CD8-positive, alpha-beta memory T cell (primary cell): ENCODE measurements around the gene DHX57. TPM values are rescaled to one million over a fixed set of nuclear protein-coding genes. Genes with fewer than 3 reads are reported as not detected.
"Not testable (repeated sequence)": the region's sequence is repeated elsewhere in the genome, so short reads cannot be mapped to it uniquely, and the experiment has no call there.

Experiments used
- CTCF ChIA-PET: fragments of 350-600 bp; sonication (Branson Sonifier 250); formaldehyde crosslinking; loops from one replicate; lab custom pipeline; 2021; ENCODE audit warnings: antibody characterized with exemption; lab: Charles Lee
- POLR2A ChIA-PET: fragments of 350-600 bp; sonication (Branson Sonifier 250); formaldehyde crosslinking; loops from one replicate; lab custom pipeline; 2021; ENCODE audit warnings: antibody characterized with exemption; lab: Charles Lee
- DNase-seq, 5 donors: peaks; one replicate each; pipeline versions ENCODE4 v3.0.0 to v3.0.0-alpha.2; 2020 to 2022; ENCODE audit warnings: mixed read lengths in 1 of 5
- H3K27ac ChIP-seq: one replicate; pipeline ENCODE4 v1.7.0; 2013; ENCODE audit warnings: low read depth, mild to moderate bottlenecking, low read length, moderate library complexity
- H3K27me3 ChIP-seq: 2 replicates; pipeline ENCODE4 v1.7.0; 2013; ENCODE audit warnings: low read length, mild to moderate bottlenecking; ENCODE audit not compliant: insufficient read depth, poor library complexity, severe bottlenecking
- H3K36me3 ChIP-seq: 2 replicates; pipeline ENCODE4 v1.7.0; 2013; ENCODE audit warnings: mild to moderate bottlenecking, low read length, moderate library complexity; ENCODE audit not compliant: insufficient read depth
- H3K4me1 ChIP-seq: 2 replicates; pipeline ENCODE4 v1.7.0; 2013; ENCODE audit warnings: mild to moderate bottlenecking, low read length, moderate library complexity; ENCODE audit not compliant: insufficient read depth
- H3K4me3 ChIP-seq: 2 replicates; pipeline ENCODE4 v1.7.0; 2013; ENCODE audit warnings: mild to moderate bottlenecking, low read length
- H3K9me3 ChIP-seq: 2 replicates; pipeline ENCODE4 v1.7.0; 2013; ENCODE audit warnings: mild to moderate bottlenecking, low read length
- H3K27ac Mint-ChIP-seq, 8 donors: one replicate each; pipeline ENCODE4 v1.8.0; 2020 to 2021; ENCODE audit warnings: mixed read lengths in 8 of 8, mild to moderate bottlenecking in 6 of 8, inconsistent platforms in 3 of 8, moderate library complexity in 3 of 8
- H3K27me3 Mint-ChIP-seq, 2 donors: one replicate each; pipeline ENCODE4 v1.8.0; 2020 to 2021; ENCODE audit warnings: mixed read lengths in 2 of 2, mild to moderate bottlenecking in 1 of 2, moderate library complexity in 1 of 2
- H3K36me3 Mint-ChIP-seq, 3 donors: one replicate each; pipeline ENCODE4 v1.8.0; 2020 to 2021; ENCODE audit warnings: mixed read lengths in 3 of 3, inconsistent platforms in 1 of 3, mild to moderate bottlenecking in 1 of 3
- H3K4me1 Mint-ChIP-seq, 3 donors: one replicate each; pipeline ENCODE4 v1.8.0; 2020 to 2021; ENCODE audit warnings: mixed read lengths in 3 of 3, inconsistent platforms in 1 of 3, mild to moderate bottlenecking in 1 of 3
- H3K4me3 Mint-ChIP-seq, 7 donors: one replicate each; pipeline ENCODE4 v1.8.0; 2020 to 2021; ENCODE audit warnings: mixed read lengths in 7 of 7, mild to moderate bottlenecking in 6 of 7, moderate library complexity in 4 of 7, inconsistent platforms in 2 of 7
- H3K9me3 Mint-ChIP-seq, 5 donors: one replicate each; pipeline ENCODE4 v1.8.0; 2020 to 2022; ENCODE audit warnings: mixed read lengths in 5 of 5, mild to moderate bottlenecking in 3 of 5, moderate library complexity in 2 of 5, inconsistent platforms in 1 of 5
- polyA plus RNA-seq: library from polyadenylated mRNA; unstranded; fragments of 300-500 nt; fragmentation: Illumina TruSeq; gene quantifications from one replicate; pipeline ENCODE4 v1.2.3, GENCODE V29; 2021
- total RNA-seq, 2 experiments: library from RNA; stranded (reverse); gene quantifications; one replicate each; pipeline ENCODE4 v1.2.3, GENCODE V29; 2021

DHX57 gene
- total and polyA plus RNA-seq, 3 experiments from 2014 or later: 7.1 to 21.3 (median 20.1) TPM

DNA sequence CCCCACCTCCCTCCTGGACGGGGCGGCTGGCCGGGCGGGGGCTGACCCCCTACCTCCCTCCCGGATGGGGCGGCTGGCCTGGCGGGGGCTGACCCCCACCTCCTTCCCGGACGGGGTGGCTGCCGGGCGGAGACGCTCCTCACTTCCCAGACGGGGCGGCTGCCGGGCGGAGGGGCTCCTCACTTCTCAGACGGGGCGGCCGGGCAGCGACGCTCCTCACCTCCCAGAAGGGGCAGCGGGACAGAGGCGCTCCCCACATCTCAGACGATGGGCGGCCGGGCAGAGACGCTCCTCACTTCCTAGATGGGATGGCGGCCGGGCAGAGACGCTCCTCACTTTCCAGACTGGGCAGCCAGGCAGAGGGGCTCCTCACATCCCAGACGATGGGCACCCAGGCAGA lies 119.8 kb downstream of the DHX57 start:
- H3K4me1 ChIP-seq: peaks cover 16% of the 10 kb centered on the region
- H3K4me1 Mint-ChIP-seq: peaks cover 20 to 27% (median 26%) of the 10 kb centered on the region in 3 donors
- CTCF ChIA-PET, H3K9me3 Mint-ChIP-seq, H3K27ac ChIP-seq, H3K27me3 Mint-ChIP-seq, H3K27me3 ChIP-seq, H3K4me3 ChIP-seq, H3K27ac Mint-ChIP-seq, H3K9me3 ChIP-seq, H3K4me3 Mint-ChIP-seq, H3K36me3 ChIP-seq, POLR2A ChIA-PET, DNase-seq, H3K36me3 Mint-ChIP-seq: not testable (repeated sequence)

DNA sequence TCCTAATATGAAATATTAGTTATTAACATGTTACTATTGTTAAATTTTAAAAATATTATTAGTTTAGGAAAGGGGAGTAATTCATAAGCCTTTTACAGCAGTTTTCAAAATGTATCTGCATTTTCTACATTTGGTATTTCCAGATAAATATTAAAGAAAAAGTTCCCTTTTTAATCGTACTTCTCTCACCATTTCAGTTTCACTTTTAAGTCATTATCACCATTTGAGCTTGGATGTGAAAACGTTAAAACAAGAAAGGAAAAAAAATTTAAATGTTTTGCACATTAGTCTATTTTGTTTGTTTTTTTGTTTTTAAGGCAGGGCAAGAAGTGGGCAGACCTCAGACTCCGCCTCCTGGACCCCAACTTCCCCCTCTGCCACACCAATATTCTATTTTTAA lies 121.2 kb downstream of the DHX57 start:
- H3K36me3 Mint-ChIP-seq: peaks cover 9 to 16% (median 9%) of the 10 kb centered on the region in 3 donors
- no peak overlapping the region for H3K27ac ChIP-seq
- no peak for DNase-seq

DNA sequence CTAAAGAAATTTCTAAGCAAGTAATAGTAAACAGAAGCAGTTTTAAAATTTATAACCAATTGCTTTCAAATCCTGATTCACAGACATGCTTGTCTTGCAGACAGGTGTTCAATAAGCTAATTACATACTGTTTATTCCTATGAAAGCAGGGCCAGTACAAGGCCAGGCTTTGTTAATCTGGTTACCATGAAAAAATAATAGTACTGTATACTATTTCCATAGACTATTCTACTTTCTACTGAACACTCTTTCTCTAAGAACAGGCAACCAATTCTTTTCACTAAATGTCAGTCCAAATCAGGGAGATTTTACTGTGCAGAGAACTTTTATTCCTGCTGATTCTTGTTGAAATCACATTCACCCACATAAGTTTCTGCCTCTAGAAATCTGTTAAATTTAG lies 121.7 kb downstream of the DHX57 start:
- H3K9me3 Mint-ChIP-seq: peaks cover 0 to 4% (median 3%) of the 10 kb centered on the region in 5 donors
- ChIA-PET POLR2A (interaction anchor here (0.6 to 0.7 kb wide), 2 partner anchors 51 to 151 kb away, joined by 5 read pairs; no protein-coding TSS in a partner anchor), CTCF (no interaction called here)
- H3K27me3 Mint-ChIP-seq: peaks cover 0 to 16% of the 10 kb centered on the region in 2 donors
- H3K36me3 Mint-ChIP-seq: peaks cover 11 to 20% (median 13%) of the 10 kb centered on the region in 3 donors
- peaks cover 7% of the 10 kb centered on the region for H3K36me3 ChIP-seq
- peak overlapping the region; percentile 41 to 96 (median 85) for H3K27ac Mint-ChIP-seq
- H3K27me3 ChIP-seq: no peaks in the 10 kb centered on the region
- no peaks in the 10 kb centered on the region for H3K9me3 ChIP-seq
- no peak overlapping the region for H3K27ac ChIP-seq
- DNase-seq: no peak
- peaks cover 25% of the 10 kb centered on the region for H3K4me1 ChIP-seq
- H3K4me3 ChIP-seq: peak overlapping the region; percentile 51
- H3K4me3 Mint-ChIP-seq: peak overlapping the region; percentile 33 to 83 (median 70)
- peaks cover 31 to 37% (median 35%) of the 10 kb centered on the region in 3 donors for H3K4me1 Mint-ChIP-seq

More for the DNA sequence above, 121.2 kb downstream of the DHX57 start:
- H3K4me1 ChIP-seq: peaks cover 20% of the 10 kb centered on the region
- H3K4me3 ChIP-seq: peak overlapping the region; percentile 51
- peaks cover 0 to 4% (median 3%) of the 10 kb centered on the region in 5 donors for H3K9me3 Mint-ChIP-seq
- peaks cover 0 to 16% of the 10 kb centered on the region in 2 donors for H3K27me3 Mint-ChIP-seq
- peaks cover 26 to 32% (median 30%) of the 10 kb centered on the region in 3 donors for H3K4me1 Mint-ChIP-seq
- peaks cover 6% of the 10 kb centered on the region for H3K36me3 ChIP-seq
- H3K9me3 ChIP-seq: no peaks in the 10 kb centered on the region
- ChIA-PET POLR2A (interaction anchor here (0.6 to 0.7 kb wide), 3 partner anchors 51 to 151 kb away, joined by 4 to 5 read pairs (median 5); no protein-coding TSS in a partner anchor), CTCF (no interaction called here)
- peak overlapping the region; percentile 64 to 92 (median 82) for H3K27ac Mint-ChIP-seq
- H3K27me3 ChIP-seq: no peaks in the 10 kb centered on the region
- H3K4me3 Mint-ChIP-seq: peak overlapping the region; percentile 78 to 88 (median 84)

DNA sequence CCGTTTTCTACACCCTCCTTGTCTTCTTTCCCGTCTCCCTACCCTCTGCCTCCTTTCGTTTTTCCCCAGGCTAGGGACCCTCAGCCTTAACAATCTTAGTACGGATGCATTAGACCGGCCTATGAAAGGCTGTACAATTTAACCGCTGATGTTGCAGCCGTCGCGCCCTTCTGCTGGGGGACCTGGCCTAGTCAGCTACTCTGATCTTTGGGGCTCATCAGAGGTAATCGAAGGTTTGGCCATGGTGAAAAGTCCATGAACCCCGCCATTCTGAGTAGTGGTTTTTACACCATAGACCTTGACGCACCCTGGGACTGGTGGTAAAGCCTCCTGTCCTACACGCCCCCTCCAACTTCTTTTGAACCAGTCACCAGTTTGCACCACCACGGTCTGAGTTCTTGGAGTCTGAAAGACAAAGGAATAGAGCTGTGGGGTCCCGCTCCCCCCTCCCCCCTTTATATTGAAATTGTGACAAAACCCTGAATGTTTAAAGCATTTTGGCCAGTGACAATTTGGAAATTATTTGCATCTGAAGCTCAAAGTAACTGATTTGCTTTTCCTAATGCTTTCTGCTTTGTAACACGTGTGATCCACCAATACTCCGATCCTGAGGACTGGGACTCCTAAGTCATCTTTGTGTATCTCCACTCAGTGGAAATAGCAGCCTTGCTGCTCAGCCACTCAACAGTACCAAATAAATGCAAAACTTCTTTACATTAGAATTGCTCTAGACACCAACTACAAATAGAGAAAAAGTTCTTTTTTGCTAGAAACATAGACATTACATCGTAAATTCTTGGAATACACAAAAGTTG lies 123.9 kb downstream of the DHX57 start:
- no peaks in the 10 kb centered on the region for H3K9me3 ChIP-seq
- H3K4me3 Mint-ChIP-seq: peak overlapping the region; percentile 95 to 100 (median 99)
- H3K9me3 Mint-ChIP-seq: peaks cover 0 to 4% (median 3%) of the 10 kb centered on the region in 5 donors
- POLR2A ChIA-PET: interaction anchor here (0.6 to 2.4 kb wide), 40 partner anchors 10 to 375 kb away, joined by 3 to 41 read pairs (median 4); partner anchors contain the start of genes ATL2, GALM, GEMIN6 and HNRNPLL
- no peaks in the 10 kb centered on the region for H3K27me3 ChIP-seq
- H3K27me3 Mint-ChIP-seq: peaks cover 0 to 18% of the 10 kb centered on the region in 2 donors
- H3K4me3 ChIP-seq: peak overlapping the region; percentile 96
- DNase-seq: peak in 1 of 5 donors; percentile 34
- H3K36me3 ChIP-seq: peaks cover 29% of the 10 kb centered on the region
- peak overlapping the region; percentile 98 for H3K27ac ChIP-seq
- peaks cover 47% of the 10 kb centered on the region for H3K4me1 ChIP-seq
- H3K4me1 Mint-ChIP-seq: peaks cover 53 to 59% (median 57%) of the 10 kb centered on the region in 3 donors
- peak overlapping the region; percentile 98 to 100 (median 100) for H3K27ac Mint-ChIP-seq
- peaks cover 31 to 43% (median 32%) of the 10 kb centered on the region in 3 donors for H3K36me3 Mint-ChIP-seq
- CTCF ChIA-PET: interaction anchor here (0.7 to 4.2 kb wide), 10 partner anchors 9 to 1131 kb away, joined by 3 to 18 read pairs (median 4); partner anchors contain the start of genes HNRNPLL and SOS1

DNA sequence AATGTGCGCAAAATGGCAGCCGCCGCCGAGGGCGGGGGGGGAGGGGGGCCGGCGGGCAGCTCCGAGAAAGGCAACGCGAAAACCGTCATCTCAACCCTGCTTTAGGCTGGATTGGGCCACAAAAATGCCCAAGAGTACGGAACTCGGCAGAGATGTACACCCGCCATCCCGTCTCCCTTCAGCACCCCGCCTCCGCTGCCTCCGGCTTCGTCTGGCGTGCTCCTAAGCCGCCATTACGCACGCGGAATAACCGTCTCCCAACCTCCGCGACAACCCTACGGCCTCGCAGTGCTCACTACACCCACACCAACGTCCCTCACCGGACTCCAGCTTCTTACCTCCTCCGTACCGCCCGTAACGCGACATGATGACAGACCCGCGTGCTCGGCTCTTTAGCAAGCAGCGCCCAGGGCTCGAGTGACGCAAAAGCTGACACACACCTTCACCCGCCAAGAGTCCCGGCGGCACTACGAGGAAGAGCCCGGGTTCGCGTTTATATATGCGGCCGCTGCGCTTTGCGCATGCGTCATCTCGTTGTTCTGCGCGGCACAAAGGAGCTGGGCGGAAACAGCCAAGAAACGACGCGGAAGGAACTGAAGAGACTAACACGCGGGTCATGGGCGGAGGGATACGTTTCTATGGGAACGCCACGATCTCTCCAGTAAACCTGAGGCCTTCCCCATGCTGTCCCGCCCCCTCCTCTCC lies 124.7 kb downstream of the DHX57 start, which contains the start of gene SRSF7:
SRSF7 (minus strand) TSS at position 471 of the 705 bp plus-strand sequence; CDS start at position 366, 105 bp downstream.
- ChIA-PET CTCF (interaction anchor here (0.7 to 4.2 kb wide), 13 partner anchors 9 to 1130 kb away, joined by 3 to 18 read pairs (median 4); partner anchors contain the start of genes HNRNPLL and SOS1), POLR2A (interaction anchor here (0.6 to 2.4 kb wide), 45 partner anchors 9 to 382 kb away, joined by 3 to 41 read pairs (median 4); partner anchors contain the start of genes ATL2, DHX57, GALM and GEMIN6)
- H3K27me3 Mint-ChIP-seq: peaks cover 0 to 18% of the 10 kb centered on the region in 2 donors
- peak within 1 kb of the TSS; percentile 98 to 100 (median 100) for H3K27ac Mint-ChIP-seq
- H3K36me3 ChIP-seq: peaks cover 37% of the 10 kb centered on the region
- no peaks in the 10 kb centered on the region for H3K9me3 ChIP-seq
- peaks cover 38 to 50% (median 40%) of the 10 kb centered on the region in 3 donors for H3K36me3 Mint-ChIP-seq
- H3K4me1 ChIP-seq: peaks cover 55% of the 10 kb centered on the region
- H3K27me3 ChIP-seq: no peaks in the 10 kb centered on the region
- peaks cover 0 to 4% (median 3%) of the 10 kb centered on the region in 5 donors for H3K9me3 Mint-ChIP-seq
- H3K4me3 ChIP-seq: peak within 1 kb of the TSS; percentile 96
- DNase-seq: peak; percentile 95 to 99 (median 96)
- peak within 1 kb of the TSS; percentile 95 to 100 (median 99) for H3K4me3 Mint-ChIP-seq
- peaks cover 61 to 67% (median 65%) of the 10 kb centered on the region in 3 donors for H3K4me1 Mint-ChIP-seq
- peak within 1 kb of the TSS; percentile 98 for H3K27ac ChIP-seq

DNA sequence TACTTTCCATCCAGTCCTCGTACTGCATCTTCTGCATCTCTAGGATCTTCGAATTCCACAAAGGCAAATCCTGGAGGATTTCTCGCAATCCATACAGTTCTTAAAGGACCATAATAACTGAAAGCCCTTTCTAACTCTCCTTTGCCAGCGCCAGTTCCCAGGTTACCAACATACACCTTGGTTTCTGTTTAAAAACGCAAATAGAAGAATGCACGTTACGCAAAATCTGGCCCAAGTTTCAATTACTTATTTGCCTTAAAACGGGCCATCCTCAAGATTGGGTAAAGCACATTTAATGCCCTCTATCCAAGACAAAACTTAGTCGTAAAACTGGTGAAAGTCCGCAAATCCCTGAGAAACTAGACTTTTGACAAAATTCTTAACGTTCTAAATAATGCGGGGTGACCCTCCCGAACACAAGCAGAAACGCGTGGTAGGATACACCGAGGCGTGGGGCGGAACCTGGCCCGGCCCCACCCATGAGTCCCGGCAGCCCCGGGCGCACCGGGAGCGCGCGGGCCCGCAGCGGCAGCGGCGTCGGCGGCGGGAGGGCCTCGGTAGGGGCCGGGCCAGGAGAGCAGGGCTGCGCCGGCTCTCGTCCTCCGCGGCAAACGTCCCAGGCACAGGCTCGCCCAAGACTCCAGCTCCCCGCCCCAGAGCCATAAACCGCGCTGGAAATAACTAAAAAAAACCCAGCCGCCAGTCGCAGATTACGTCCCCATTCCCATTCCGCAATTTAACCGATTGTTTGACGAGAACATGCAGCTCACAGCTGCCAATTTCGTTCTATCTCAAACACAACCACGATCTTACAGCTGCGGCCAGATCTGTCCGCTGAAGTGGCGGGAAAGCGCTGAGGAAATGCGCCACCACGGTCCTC lies 125.5 kb downstream of the DHX57 start:
- DNase-seq: peak; percentile 31 to 68 (median 49)
- H3K27ac ChIP-seq: peak overlapping the region; percentile 98
- H3K4me1 ChIP-seq: peaks cover 63% of the 10 kb centered on the region

More for the DNA sequence above, 125.5 kb downstream of the DHX57 start:
- H3K36me3 ChIP-seq: peaks cover 44% of the 10 kb centered on the region
- Mint-ChIP-seq H3K4me3 (peak overlapping the region; percentile 95 to 100 (median 99)), H3K9me3 (peaks cover 0 to 4% (median 3%) of the 10 kb centered on the region in 5 donors), H3K27me3 (peaks cover 0 to 18% of the 10 kb centered on the region in 2 donors), H3K36me3 (peaks cover 43 to 58% (median 47%) of the 10 kb centered on the region in 3 donors), H3K4me1 (peaks cover 68 to 75% (median 73%) of the 10 kb centered on the region in 3 donors), H3K27ac (peak overlapping the region; percentile 98 to 100 (median 100))
- no peaks in the 10 kb centered on the region for H3K27me3 ChIP-seq
- POLR2A ChIA-PET: interaction anchor here (0.6 to 2.4 kb wide), 21 partner anchors 9 to 383 kb away, joined by 3 to 41 read pairs (median 5); partner anchors contain the start of genes ATL2, DHX57, GALM and GEMIN6
- no peaks in the 10 kb centered on the region for H3K9me3 ChIP-seq
- CTCF ChIA-PET: interaction anchor here (0.7 to 4.2 kb wide), 8 partner anchors 8 to 214 kb away, joined by 3 to 18 read pairs (median 4); partner anchors contain the start of gene HNRNPLL
- peak overlapping the region; percentile 96 for H3K4me3 ChIP-seq
